ENCODE measurements around the gene SORT1. TPM values are rescaled to one million over a fixed set of nuclear protein-coding genes. Genes with fewer than 3 reads are reported as not detected.

Gene SORT1
- total and polyA plus RNA-seq, 2 of the 8 experiments (the other 6 are each of a cell fraction or from before 2014, with no cell fraction given) = 18.7 to 69.6 TPM

DNA sequence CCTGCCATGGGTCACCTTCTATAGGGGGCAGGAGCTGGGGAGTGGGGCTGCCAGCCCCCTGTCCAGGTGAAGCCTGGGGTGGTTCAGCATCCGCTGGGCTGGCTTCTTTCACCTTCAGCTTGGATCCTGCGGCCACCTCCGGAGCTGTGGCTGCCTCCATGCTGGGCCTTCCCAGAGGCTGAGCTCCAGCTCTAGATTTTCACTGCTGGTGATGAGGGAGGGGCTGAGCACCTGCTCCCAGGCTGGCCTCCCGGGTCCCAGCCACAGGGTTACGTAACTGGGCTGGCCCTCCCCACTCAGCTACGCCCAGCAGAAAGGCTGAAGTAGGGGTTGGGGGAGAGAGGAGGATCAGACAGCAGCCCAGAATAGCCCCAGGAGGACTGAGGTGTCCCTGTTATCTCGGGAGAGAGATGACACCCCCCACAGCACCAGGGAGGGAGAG, 90.9 kb downstream of the SORT1 start, which contains the start of gene MYBPHL:
Gene MYBPHL, minus strand, starts transcription at position 180 of the 442 bp plus-strand sequence. Its CDS starts 20 bp downstream, at position 160.
- Histone ChIP-seq H4K8ac (ENCODE audit: extremely low read depth, insufficient read depth, low read length) (no peak within 1 kb of the TSS), H2BK20ac (ENCODE audit: low read length) (no peak within 1 kb of the TSS), H2BK15ac (ENCODE audit: low read length) (no peak within 1 kb of the TSS; the same call in 1 of the 2 replicates), H3K79me2 (ENCODE audit: control insufficient read depth in 1 of 2, insufficient read depth in 2 of 2, low read length in 2 of 2) (no peaks in the 10 kb centered on the region), H2AFZ (ENCODE audit: low read length) (no peak within 1 kb of the TSS), H3K18ac (ENCODE audit: extremely low read depth, low read length) (no peak within 1 kb of the TSS), H3K23me2 (ENCODE audit: low read depth, low read length) (peaks cover 1% of the 10 kb centered on the region; the same call in 1 of the 2 replicates), H3K9ac (replicated peaks in 1 of 4; ENCODE audit: extremely low read depth in 1 of 4, low read depth in 3 of 4, low read length in 3 of 4) (no peak within 1 kb of the TSS), H2AK5ac (ENCODE audit: low read depth, low read length) (no peak within 1 kb of the TSS), H3K79me1 (ENCODE audit: low read depth, low read length) (no peaks in the 10 kb centered on the region), H3K4me2 (ENCODE audit: insufficient read depth in 1 of 2, low read depth in 2 of 2, low read length in 2 of 2) (no peak within 1 kb of the TSS), H4K5ac (ENCODE audit: insufficient read length, low read depth, low read length) (no peak within 1 kb of the TSS), H3K4ac (replicated peaks; ENCODE audit: insufficient read length, low read depth, low read length) (no peak within 1 kb of the TSS), H3K4me3 (ENCODE audit: extremely low read depth in 1 of 4, insufficient read depth in 2 of 4, low read depth in 3 of 4, low read length in 4 of 4) (no peak within 1 kb of the TSS), H4K91ac (replicated peaks; ENCODE audit: insufficient read length, low read length) (no peak within 1 kb of the TSS), H3K36me3 (ENCODE audit: control insufficient read depth in 2 of 4, insufficient read depth in 4 of 4, low read length in 3 of 4) (peaks cover 0 to 2% (median 0%) of the 10 kb centered on the region in 4 experiments; a peak in 2 of 8 replicates), H3K14ac (ENCODE audit: insufficient read length) (no peak within 1 kb of the TSS), H3K27ac (ENCODE audit: low read depth, low read length) (no peak within 1 kb of the TSS), H3K4me1 (replicated peaks in 1 of 4; ENCODE audit: control insufficient read depth in 3 of 4, insufficient read depth in 4 of 4, low read length in 3 of 4) (peaks cover 0 to 9% (median 3%) of the 10 kb centered on the region in 4 experiments; a peak in 2 of 7 replicates), H2BK120ac (replicated peaks; ENCODE audit: low read depth, low read length) (no peak within 1 kb of the TSS), H2BK12ac (ENCODE audit: low read depth, low read length) (peak within 1 kb of the TSS; percentile 14; the same call in 1 of the 2 replicates), H3K56ac (replicated peaks; ENCODE audit: insufficient read length, low read depth, low read length) (no peak within 1 kb of the TSS), H3K23ac (ENCODE audit: insufficient read length) (no peak within 1 kb of the TSS), H3K9me3 (ENCODE audit: insufficient read depth in 2 of 2, low read depth in 1 of 2, low read length in 1 of 2) (no peaks in the 10 kb centered on the region), H2BK5ac (ENCODE audit: low read depth, low read length) (no peak within 1 kb of the TSS), H3K27me3 (replicated peaks in 1 of 4; ENCODE audit: control insufficient read depth in 3 of 4, extremely low read depth in 1 of 4, insufficient read depth in 3 of 4, low read length in 3 of 4) (no peaks in the 10 kb centered on the region; a peak in 1 of 7 replicates), H4K20me1 (replicated peaks in 1 of 2; ENCODE audit: control insufficient read depth in 1 of 2, insufficient read depth in 2 of 2, low read length in 2 of 2) (peaks cover 0 to 2% of the 10 kb centered on the region in 2 experiments)
- CTCF ChIA-PET (ENCODE audit: partially characterized antibody) = interaction anchor here (0.9 to 5.6 kb wide), 8 partner anchors 10 to 329 kb away, joined by 3 to 45 read pairs (median 15); partner anchors contain the start of genes PSRC1 and SORT1
- DNase-seq (ENCODE audit: low read depth in 1 of 2, low spot score in 2 of 2) (no peak), FAIRE-seq (no peak)
- TF ChIP-seq PHF8 (conservative IDR thresholded peaks at IDR 0.05; ENCODE audit: low read depth, low read length) (no peak), CEBPB (IDR thresholded peaks at IDR 0.05; ENCODE audit: low read depth, low read length) (0 out of 2 replicates have a peak, but pooled peaks have one; percentile 5)
- TF ChIP-seq, protein P1, sequence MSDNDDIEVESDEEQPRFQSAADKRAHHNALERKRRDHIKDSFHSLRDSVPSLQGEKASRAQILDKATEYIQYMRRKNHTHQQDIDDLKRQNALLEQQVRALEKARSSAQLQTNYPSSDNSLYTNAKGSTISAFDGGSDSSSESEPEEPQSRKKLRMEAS (IDR thresholded peaks at IDR 0.05) = no peak
- 87% methylated on average over 7 of the region's 7 CpGs; no CpG with 5 or more reads in 1 of the 2 experiments for WGBS, 2 experiments (ENCODE audit: extremely low coverage in 1 of 2, insufficient coverage in 1 of 2, insufficient read length in 1 of 2, insufficient replicate concordance in 2 of 2, low coverage in 1 of 2, low lambda C conversion rate in 2 of 2, missing lambda C conversion rate in 1 of 2)
- POLR2A ChIA-PET (ENCODE audit: partially characterized antibody) = interaction anchor here (0.6 to 3.6 kb wide), 8 partner anchors 10 to 111 kb away, joined by 3 to 13 read pairs (median 3); partner anchors contain the start of genes PSRC1 and SORT1
